ENCODE results near the gene CHCHD6. TPM values are rescaled to one million over a fixed set of nuclear protein-coding genes. Genes with fewer than 3 reads are reported as not detected.
A peak's percentile ranks its signal among the peaks of the same experiment; 100 is the strongest.

Gene CHCHD6
- polyA plus RNA-seq, 1 donor from 2014 or later: 102 TPM

DNA sequence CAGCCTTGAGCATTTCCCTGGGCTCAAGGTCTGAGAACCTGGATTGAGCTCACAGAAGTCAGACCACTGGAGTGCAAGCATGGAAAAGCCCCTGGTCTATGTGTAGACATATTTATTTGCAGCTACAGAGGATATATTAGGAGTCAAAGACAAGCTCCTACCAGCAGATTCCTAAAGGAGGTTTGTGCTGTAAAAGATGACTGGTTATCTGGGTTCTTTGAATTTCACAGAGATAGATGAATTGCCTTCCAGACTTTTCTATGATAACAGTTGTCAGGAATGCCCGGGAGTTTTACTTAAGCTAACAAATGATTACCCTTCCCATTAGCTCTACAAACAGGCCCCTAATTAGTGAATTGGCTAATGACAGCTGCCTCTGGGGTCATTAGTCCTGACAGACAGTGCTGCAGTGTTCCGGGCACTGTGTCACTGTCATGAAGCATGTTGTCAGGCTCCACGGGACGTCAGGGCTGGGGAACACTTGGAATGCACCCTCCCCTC, 230.0 kb downstream of the CHCHD6 start:
- Histone ChIP-seq H3K9ac (ENCODE audit: low read length) (no peak overlapping the region), H3K9me2 (ENCODE audit: insufficient read depth, low read length) (no peaks in the 10 kb centered on the region), H3F3A (ENCODE audit: insufficient read depth, low read length, poor library complexity, severe bottlenecking) (no peaks in the 10 kb centered on the region), H3K9me3 (ENCODE audit: low read length) (no peaks in the 10 kb centered on the region), H3K27ac (ENCODE audit: low read length) (peak overlapping the region; percentile 37), H3K36me3 (ENCODE audit: insufficient read depth, low read length) (no peaks in the 10 kb centered on the region), H3K79me2 (replicated peaks; ENCODE audit: insufficient read depth, low read length) (no peaks in the 10 kb centered on the region), H3K4me3 (ENCODE audit: low read length) (peak overlapping the region; percentile 13), H3K27me3 (ENCODE audit: insufficient read depth, low read depth, low read length) (no peaks in the 10 kb centered on the region), H3K4me2 (ENCODE audit: low read length) (peak overlapping the region; percentile 3), H4K20me1 (ENCODE audit: insufficient read depth) (no peaks in the 10 kb centered on the region), H2AFZ (ENCODE audit: low read depth, low read length) (no peak overlapping the region)
- TF ChIP-seq, protein P1, sequence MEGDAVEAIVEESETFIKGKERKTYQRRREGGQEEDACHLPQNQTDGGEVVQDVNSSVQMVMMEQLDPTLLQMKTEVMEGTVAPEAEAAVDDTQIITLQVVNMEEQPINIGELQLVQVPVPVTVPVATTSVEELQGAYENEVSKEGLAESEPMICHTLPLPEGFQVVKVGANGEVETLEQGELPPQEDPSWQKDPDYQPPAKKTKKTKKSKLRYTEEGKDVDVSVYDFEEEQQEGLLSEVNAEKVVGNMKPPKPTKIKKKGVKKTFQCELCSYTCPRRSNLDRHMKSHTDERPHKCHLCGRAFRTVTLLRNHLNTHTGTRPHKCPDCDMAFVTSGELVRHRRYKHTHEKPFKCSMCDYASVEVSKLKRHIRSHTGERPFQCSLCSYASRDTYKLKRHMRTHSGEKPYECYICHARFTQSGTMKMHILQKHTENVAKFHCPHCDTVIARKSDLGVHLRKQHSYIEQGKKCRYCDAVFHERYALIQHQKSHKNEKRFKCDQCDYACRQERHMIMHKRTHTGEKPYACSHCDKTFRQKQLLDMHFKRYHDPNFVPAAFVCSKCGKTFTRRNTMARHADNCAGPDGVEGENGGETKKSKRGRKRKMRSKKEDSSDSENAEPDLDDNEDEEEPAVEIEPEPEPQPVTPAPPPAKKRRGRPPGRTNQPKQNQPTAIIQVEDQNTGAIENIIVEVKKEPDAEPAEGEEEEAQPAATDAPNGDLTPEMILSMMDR (IDR thresholded peaks at IDR 0.05; ENCODE audit: poor library complexity, severe bottlenecking): no peak
- TF ChIP-seq EP300 (conservative IDR thresholded peaks at IDR 0.05; ENCODE audit: poor library complexity, severe bottlenecking): peak; percentile 24

DNA sequence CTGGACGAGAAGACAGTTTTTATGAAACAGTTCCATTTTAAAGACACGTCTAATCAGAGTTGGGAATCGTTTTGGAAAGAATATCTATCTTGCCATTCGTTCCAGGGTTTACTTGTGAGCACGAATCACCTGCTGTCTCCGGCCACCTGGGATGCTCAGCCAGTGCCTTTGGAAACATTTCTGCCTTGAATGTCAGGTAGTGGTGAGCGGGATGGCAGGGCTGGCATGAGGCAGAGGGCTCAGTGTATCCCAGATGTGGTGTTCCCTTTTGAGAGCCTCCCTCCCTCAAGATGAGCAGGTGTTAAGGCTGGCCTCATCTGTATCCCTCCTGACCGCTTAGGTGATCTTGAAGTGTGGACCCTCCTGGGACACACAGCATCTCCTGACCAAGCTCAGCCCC, 231.0 kb downstream of the CHCHD6 start:
- no peaks in the 10 kb centered on the region for H3K27me3 ChIP-seq (ENCODE audit: insufficient read depth, low read depth, low read length)
- no peaks in the 10 kb centered on the region for H3K36me3 ChIP-seq (ENCODE audit: insufficient read depth, low read length)
- H3K4me2 ChIP-seq (ENCODE audit: low read length): no peak overlapping the region
- no peaks in the 10 kb centered on the region for H3K9me2 ChIP-seq (ENCODE audit: insufficient read depth, low read length)
- no peaks in the 10 kb centered on the region for H3K79me2 ChIP-seq (replicated peaks; ENCODE audit: insufficient read depth, low read length)
- TF ChIP-seq EZH2 (IDR thresholded peaks at IDR 0.05; ENCODE audit: borderline replicate concordance, insufficient read depth, low read length, poor library complexity, severe bottlenecking) (no peak), SMC3 (conservative IDR thresholded peaks at IDR 0.05; ENCODE audit: poor library complexity) (no peak), EP300 (conservative IDR thresholded peaks at IDR 0.05; ENCODE audit: poor library complexity, severe bottlenecking) (no peak), TAF1 (IDR thresholded peaks at IDR 0.05; ENCODE audit: low read depth) (no peak), POLR2AphosphoS5 (IDR thresholded peaks at IDR 0.05) (no peak), MXI1 (conservative IDR thresholded peaks at IDR 0.05; ENCODE audit: poor library complexity, severe bottlenecking) (no peak), RAD21 (conservative IDR thresholded peaks at IDR 0.05) (no peak)
- TF ChIP-seq, protein P2, sequence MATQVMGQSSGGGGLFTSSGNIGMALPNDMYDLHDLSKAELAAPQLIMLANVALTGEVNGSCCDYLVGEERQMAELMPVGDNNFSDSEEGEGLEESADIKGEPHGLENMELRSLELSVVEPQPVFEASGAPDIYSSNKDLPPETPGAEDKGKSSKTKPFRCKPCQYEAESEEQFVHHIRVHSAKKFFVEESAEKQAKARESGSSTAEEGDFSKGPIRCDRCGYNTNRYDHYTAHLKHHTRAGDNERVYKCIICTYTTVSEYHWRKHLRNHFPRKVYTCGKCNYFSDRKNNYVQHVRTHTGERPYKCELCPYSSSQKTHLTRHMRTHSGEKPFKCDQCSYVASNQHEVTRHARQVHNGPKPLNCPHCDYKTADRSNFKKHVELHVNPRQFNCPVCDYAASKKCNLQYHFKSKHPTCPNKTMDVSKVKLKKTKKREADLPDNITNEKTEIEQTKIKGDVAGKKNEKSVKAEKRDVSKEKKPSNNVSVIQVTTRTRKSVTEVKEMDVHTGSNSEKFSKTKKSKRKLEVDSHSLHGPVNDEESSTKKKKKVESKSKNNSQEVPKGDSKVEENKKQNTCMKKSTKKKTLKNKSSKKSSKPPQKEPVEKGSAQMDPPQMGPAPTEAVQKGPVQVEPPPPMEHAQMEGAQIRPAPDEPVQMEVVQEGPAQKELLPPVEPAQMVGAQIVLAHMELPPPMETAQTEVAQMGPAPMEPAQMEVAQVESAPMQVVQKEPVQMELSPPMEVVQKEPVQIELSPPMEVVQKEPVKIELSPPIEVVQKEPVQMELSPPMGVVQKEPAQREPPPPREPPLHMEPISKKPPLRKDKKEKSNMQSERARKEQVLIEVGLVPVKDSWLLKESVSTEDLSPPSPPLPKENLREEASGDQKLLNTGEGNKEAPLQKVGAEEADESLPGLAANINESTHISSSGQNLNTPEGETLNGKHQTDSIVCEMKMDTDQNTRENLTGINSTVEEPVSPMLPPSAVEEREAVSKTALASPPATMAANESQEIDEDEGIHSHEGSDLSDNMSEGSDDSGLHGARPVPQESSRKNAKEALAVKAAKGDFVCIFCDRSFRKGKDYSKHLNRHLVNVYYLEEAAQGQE (IDR thresholded peaks at IDR 0.05; ENCODE audit: borderline replicate concordance): no peak
- TF ChIP-seq, protein P1 (IDR thresholded peaks at IDR 0.05; ENCODE audit: poor library complexity, severe bottlenecking): no peak
- no peaks in the 10 kb centered on the region for H3F3A ChIP-seq (ENCODE audit: insufficient read depth, low read length, poor library complexity, severe bottlenecking)
- no peak overlapping the region for H3K27ac ChIP-seq (ENCODE audit: low read length)
- no peak overlapping the region for H3K9ac ChIP-seq (ENCODE audit: low read length)
- no peaks in the 10 kb centered on the region for H4K20me1 ChIP-seq (ENCODE audit: insufficient read depth)
- no peak overlapping the region for H3K4me3 ChIP-seq (ENCODE audit: low read length)
- no peak overlapping the region for H2AFZ ChIP-seq (ENCODE audit: low read depth, low read length)
- H3K9me3 ChIP-seq (ENCODE audit: low read length): no peaks in the 10 kb centered on the region

All from neural cell (in vitro differentiated cells).